Heart right ventricle (tissue), 16 donors: ENCODE measurements around the gene PKP1. TPM values are rescaled to one million over a fixed set of nuclear protein-coding genes. Genes with fewer than 3 reads are reported as not detected.

Source experiments
- ATAC-seq, 8 donors: fragments of 200-7000 bp; cut with Tn5 transposase; one replicate each; pipeline ENCODE4 v1.9.1; 2020; ENCODE audit warnings: mild to moderate bottlenecking in 8 of 8, moderate library complexity in 8 of 8, moderate number of reproducible peaks in 1 of 8
- DNase-seq, 2 donors: peaks; one replicate each; pipeline ENCODE4 v3.0.0-alpha.2; 2020
- H3K27ac ChIP-seq, 10 donors: fragments of 200-600 bp; sonication (generic) in 2 of 10; one replicate each; pipeline versions ENCODE4 v1.5.0 to v1.8.0; 2020 to 2022; ENCODE audit warnings: mild to moderate bottlenecking in 3 of 10
- H3K27me3 ChIP-seq, 7 donors: fragments of 200-600 bp; one replicate each; pipeline ENCODE4 v1.8.0; 2021 to 2022; ENCODE audit warnings: mild to moderate bottlenecking in 2 of 7
- H3K36me3 ChIP-seq, 9 donors: fragments of 200-600 bp; sonication (generic) in 1 of 9; one replicate each; pipeline versions ENCODE4 v1.5.0 to v1.8.0; 2020 to 2022; ENCODE audit warnings: mild to moderate bottlenecking in 2 of 9
- H3K4me1 ChIP-seq, 9 donors: fragments of 200-600 bp; sonication (generic) in 1 of 9; one replicate each; pipeline versions ENCODE4 v1.5.0 to v1.8.0; 2020 to 2022; ENCODE audit warnings: mild to moderate bottlenecking in 4 of 9
- H3K4me3 ChIP-seq, 10 donors: fragments of 200-600 bp; sonication (generic) in 2 of 10; one replicate each; pipeline versions ENCODE4 v1.5.0 to v1.8.0; 2020 to 2022; ENCODE audit warnings: mild to moderate bottlenecking in 7 of 10, moderate library complexity in 2 of 10
- H3K9me3 ChIP-seq, 11 donors: fragments of 200-600 bp in 10 of 11; sonication (generic) in 2 of 11; one replicate each; pipeline versions ENCODE4 v1.5.0 to v1.8.0; 2013 to 2022; ENCODE audit warnings: mild to moderate bottlenecking in 2 of 11, control low read depth in 1 of 11, moderate library complexity in 1 of 11
- WGBS, 2 donors: extraction: QIAGEN DNeasy Blood & Tissue Kit; methylation state at CpG; one replicate each; pipeline ENCODE4 v1.1.7; 2013; ENCODE audit warnings: inconsistent platforms in 1 of 2; 5-methylcytosine and 5-hydroxymethylcytosine counted together
- intact Hi-C, 10 donors: fragments of 100-400 bp; cut with DNase I; formaldehyde crosslinking; loops; one replicate each; pipeline versions ENCODE4 v1.11.1 to v1.14.2; 2022
- polyA plus RNA-seq, 2 donors: library from polyadenylated mRNA; stranded (reverse); fragments of 200-250 nt; gene quantifications; one replicate each; pipeline ENCODE4 v1.2.3, GENCODE V29; 2013
- total RNA-seq, 10 donors: library from RNA; stranded (reverse); fragmentation: NEBNext Ultra II Directional in 3 of 10; extraction: Animal tissue kit (Norgen Biotek cat#: 25700) in 3 of 10; gene quantifications; one replicate each; pipeline versions ENCODE4 v1.2.1 to v1.2.4, GENCODE V29; 2021 to 2023
- TF ChIP-seq, protein P1 (sequence below), 9 donors: fragments of 200-600 bp; sonication (generic) in 2 of 9; IDR thresholded peaks; one replicate each; pipeline versions ENCODE4 v1.5.0 to v1.8.0; 2021 to 2022; ENCODE audit warnings: antibody characterized with exemption in 9 of 9, mild to moderate bottlenecking in 5 of 9, moderate library complexity in 1 of 9
- donor health status: Arrhythmogenic right ventricular cardiomyopathy.
- donor health status: ischemic (EF 13 %, LVEDD 7.1; RV severe dilation, severe dysfunction).
- donor health status: healthy with polysubstance abuse.
- donor health status: DM: no; HTN: yes; CAD: no.
- donor health status: DM: no; HTN: no; CAD: no.
- donor health status: ischemic (EF 25% LVEDD 6.9; RV normal size, moderate dysfunction).
- donor health status: ischemic (EF 25% LVEDD 5.7; RV mildly dilated, moderate dysfunction).
- donor health status: healthy.
- donor health status: DM: yes; HTN: yes; CAD: no.
- donor health status: Ischemic cardiomyopathy.
- donor health status: ischemic (EF 35%, LVEDD 5.7; RV mildly dilated, moderate dysfunction).
- donor health status: nonischemic (EF 11% LVEDD 7.7; RV severe dilation, severe dysfunction).
- donor health status: DM: yes; HTN: yes; CAD: no.
- donor health status: PGD.
- donor health status: ischemic (EF 29% LVEDD 5.4; RV normal size, mild dysfunction).
- donor health status: nonischemic (EF 23%, LVEDD 6.1; RV moderate dilation, normal function).

Gene PKP1
- total and polyA plus RNA-seq, 12 donors = 0.05 to 1.2 (median 0.33) TPM

DNA sequence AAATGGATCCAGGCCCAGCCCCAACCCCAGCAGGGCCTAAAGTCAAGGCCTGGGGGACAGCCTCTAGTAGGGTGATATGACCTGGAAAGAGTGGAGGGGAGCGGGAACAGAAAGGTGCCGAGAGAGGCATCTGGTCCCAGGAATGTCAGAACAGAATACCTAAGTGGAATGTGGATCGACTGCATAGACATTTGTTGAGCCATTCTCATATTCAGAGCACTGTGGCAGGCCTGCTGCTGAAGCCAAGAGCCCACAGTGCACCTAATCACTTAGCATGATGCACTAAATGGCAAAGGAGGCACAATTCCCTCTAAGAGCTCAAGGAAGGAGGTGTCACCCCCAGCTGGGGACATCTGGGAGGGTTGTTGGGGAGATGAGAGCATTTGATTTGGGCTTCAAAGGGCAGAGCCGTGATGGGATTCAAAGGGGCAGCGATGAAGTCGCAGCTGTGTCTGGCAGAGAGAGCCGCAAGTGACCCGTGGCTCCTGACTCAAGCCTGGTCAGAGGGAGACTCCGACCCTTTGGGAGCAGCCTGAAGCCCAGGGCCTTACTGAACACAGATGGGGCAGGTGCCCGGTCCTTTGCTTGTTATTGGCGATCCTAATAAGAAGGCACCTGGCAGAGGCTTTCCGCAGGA is 8.6 kb upstream of the PKP1 start:
- ATAC-seq = no peak
- Histone ChIP-seq H3K27me3 (peaks cover 0 to 15% (median under 1%) of the 10 kb centered on the region in 7 donors), H3K4me1 (peaks cover 0 to 8% (median 0%) of the 10 kb centered on the region in 9 donors), H3K27ac (peak overlapping the region in 1 of 10 donors; percentile 28), H3K36me3 (no peaks in the 10 kb centered on the region), H3K4me3 (no peak overlapping the region), H3K9me3 (no peaks in the 10 kb centered on the region)
- no peak for DNase-seq
- TF ChIP-seq, protein P1, sequence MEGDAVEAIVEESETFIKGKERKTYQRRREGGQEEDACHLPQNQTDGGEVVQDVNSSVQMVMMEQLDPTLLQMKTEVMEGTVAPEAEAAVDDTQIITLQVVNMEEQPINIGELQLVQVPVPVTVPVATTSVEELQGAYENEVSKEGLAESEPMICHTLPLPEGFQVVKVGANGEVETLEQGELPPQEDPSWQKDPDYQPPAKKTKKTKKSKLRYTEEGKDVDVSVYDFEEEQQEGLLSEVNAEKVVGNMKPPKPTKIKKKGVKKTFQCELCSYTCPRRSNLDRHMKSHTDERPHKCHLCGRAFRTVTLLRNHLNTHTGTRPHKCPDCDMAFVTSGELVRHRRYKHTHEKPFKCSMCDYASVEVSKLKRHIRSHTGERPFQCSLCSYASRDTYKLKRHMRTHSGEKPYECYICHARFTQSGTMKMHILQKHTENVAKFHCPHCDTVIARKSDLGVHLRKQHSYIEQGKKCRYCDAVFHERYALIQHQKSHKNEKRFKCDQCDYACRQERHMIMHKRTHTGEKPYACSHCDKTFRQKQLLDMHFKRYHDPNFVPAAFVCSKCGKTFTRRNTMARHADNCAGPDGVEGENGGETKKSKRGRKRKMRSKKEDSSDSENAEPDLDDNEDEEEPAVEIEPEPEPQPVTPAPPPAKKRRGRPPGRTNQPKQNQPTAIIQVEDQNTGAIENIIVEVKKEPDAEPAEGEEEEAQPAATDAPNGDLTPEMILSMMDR (IDR thresholded peaks at IDR 0.05) = no peak
- intact Hi-C loops = no loop called here
- WGBS, 2 donors = 85 to 89% methylated on average over 12 of the region's 12 CpGs

DNA sequence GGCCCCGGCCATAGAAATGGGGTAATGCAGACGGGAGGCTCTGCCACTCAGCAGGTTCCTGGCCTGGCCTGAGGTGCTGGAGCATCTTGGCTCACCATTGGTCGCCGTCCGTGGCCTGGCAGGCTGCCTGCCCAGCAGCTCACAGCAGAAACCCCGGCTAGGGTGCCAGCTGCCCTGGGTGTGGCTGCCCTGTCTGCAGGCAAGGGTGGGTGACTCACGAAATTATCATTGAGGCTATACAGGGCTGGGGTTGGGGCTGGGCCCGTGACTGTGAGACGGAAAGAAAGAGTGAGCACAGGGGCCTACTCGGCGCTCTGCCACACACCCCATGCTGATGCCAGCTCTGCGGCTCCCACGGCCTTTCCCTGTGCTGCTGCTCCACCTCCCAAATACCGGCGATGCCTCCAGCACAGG is 8.0 kb upstream of the PKP1 start:
- 52 to 64% methylated on average over 15 of the region's 15 CpGs for WGBS, 2 donors
- Histone ChIP-seq H3K4me3 (no peak overlapping the region), H3K36me3 (no peaks in the 10 kb centered on the region), H3K27ac (peak overlapping the region in 2 of 10 donors; percentile 19 to 28), H3K27me3 (peaks cover 0 to 20% (median 4%) of the 10 kb centered on the region in 7 donors), H3K4me1 (peaks cover 0 to 8% (median 0%) of the 10 kb centered on the region in 9 donors), H3K9me3 (no peaks in the 10 kb centered on the region)
- DNase-seq (peak; percentile 76 to 77), ATAC-seq (peak; percentile 63 to 98 (median 92))
- TF ChIP-seq, protein P1 (IDR thresholded peaks at IDR 0.05) = no peak
- intact Hi-C loops = no loop called here

DNA sequence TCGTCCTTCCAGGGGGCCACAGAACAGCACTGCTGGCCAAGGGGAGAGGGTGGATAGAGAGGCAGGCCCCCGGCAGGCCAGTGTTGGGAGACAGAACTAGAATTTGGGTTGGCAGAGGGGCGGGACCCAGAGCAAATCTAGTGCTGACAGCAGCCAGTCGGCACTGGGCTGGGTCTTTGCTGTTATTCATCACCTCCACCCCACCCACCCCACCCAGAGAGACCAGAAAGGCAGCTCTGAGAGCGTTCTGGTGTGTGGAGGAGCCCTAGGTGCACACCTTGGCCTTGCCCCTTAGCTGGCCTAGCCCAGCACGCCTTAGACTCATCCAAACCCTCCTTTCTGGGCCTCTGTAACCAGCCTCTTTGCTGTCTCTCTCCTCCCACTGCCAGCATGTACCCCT is 6.4 kb upstream of the PKP1 start:
- ATAC-seq (no peak), DNase-seq (no peak)
- H3K9me3 ChIP-seq = no peaks in the 10 kb centered on the region
- 80 to 81% methylated on average over 6 of the region's 6 CpGs for WGBS, 2 donors
- H3K27me3 ChIP-seq = peaks cover 0 to 20% (median 9%) of the 10 kb centered on the region in 7 donors
- H3K4me1 ChIP-seq = peaks cover 0 to 8% (median 0%) of the 10 kb centered on the region in 9 donors
- H3K27ac ChIP-seq = no peak overlapping the region
- intact Hi-C loops = no loop called here
- H3K36me3 ChIP-seq = no peaks in the 10 kb centered on the region
- H3K4me3 ChIP-seq = no peak overlapping the region
- TF ChIP-seq, protein P1 (IDR thresholded peaks at IDR 0.05) = no peak

DNA sequence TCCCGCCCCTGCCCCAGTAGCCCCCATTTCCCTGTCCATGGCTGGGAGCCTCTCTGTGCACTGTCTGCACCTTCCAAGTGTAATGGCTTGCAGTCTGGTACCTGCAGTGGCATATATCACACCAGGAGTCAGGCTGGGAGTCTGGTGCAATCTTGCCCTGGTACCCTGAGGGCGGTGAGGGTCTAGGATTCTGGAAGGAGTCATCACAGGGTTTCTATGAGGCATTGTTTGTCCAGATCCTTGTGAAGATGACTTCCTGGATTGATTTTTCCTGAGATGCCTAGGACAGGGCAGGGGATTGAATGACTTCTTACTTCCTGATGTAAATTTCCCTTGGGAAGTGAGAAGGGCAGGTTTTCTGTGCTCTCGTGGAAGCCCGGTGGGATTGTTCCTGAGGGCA is 5.9 kb upstream of the PKP1 start:
- ATAC-seq = no peak
- Histone ChIP-seq H3K4me3 (no peak overlapping the region), H3K36me3 (no peaks in the 10 kb centered on the region), H3K27ac (no peak overlapping the region), H3K27me3 (peaks cover 0 to 26% (median 14%) of the 10 kb centered on the region in 7 donors), H3K9me3 (no peaks in the 10 kb centered on the region), H3K4me1 (peaks cover 0 to 8% (median 0%) of the 10 kb centered on the region in 9 donors)
- WGBS, 2 donors = 65 to 83% methylated on average over 4 of the region's 4 CpGs
- no peak for DNase-seq
- intact Hi-C loops = no loop called here
- TF ChIP-seq, protein P1 (IDR thresholded peaks at IDR 0.05) = no peak
